ENCODE data around the gene FCRL1. TPM values are rescaled to one million over a fixed set of nuclear protein-coding genes. Genes with fewer than 3 reads are reported as not detected.

The FCRL1 gene
- total RNA-seq (2021) (not detected in 3 replicates), Bru-seq, nascent RNA (not detected)
- long read RNA-seq, experiment 1: 0 reads
- long read RNA-seq, experiment 2: 0 reads
- long read RNA-seq, experiment 3: 0 reads

GRCh38 chr1:157819896-157820295, at the start of gene FCRL1:
Gene FCRL1 (minus strand): TSS chr1:157820120. CDS start chr1:157820037, 83 bp downstream.
- no peak within 1 kb of the TSS for H3K27ac Mint-ChIP-seq
- H3K36me3 Mint-ChIP-seq: no peaks in the 10 kb centered on the region
- CTCF ChIA-PET: no interaction called here
- 0 out of 2 replicates have a peak, but pooled peaks cover 5% of the 10 kb centered on the region for H3K9me3 Mint-ChIP-seq
- ATAC-seq (no peak), DNase-seq (ENCODE audit: low spot score) (no peak)
- POLR2A ChIA-PET: no interaction called here
- no peak within 1 kb of the TSS for H3K4me3 Mint-ChIP-seq
- TF ChIP-seq GRHL2 (CRISPR knock-in tag; IDR thresholded peaks at IDR 0.05; ENCODE audit: insufficient replicate concordance, severe bottlenecking) (no peak), TEAD4 (CRISPR knock-in tag; IDR thresholded peaks at IDR 0.05) (no peak), TP53 (CRISPR knock-in tag; IDR thresholded peaks at IDR 0.05) (no peak), ZBTB21 (CRISPR knock-in tag; IDR thresholded peaks at IDR 0.05; ENCODE audit: borderline replicate concordance) (no peak), NR2C2 (CRISPR knock-in tag; IDR thresholded peaks at IDR 0.05) (no peak), ZNF425 (CRISPR knock-in tag; conservative IDR thresholded peaks at IDR 0.05) (no peak), STAT6 (CRISPR knock-in tag; conservative IDR thresholded peaks at IDR 0.05; ENCODE audit: low read depth) (no peak), EMX1 (CRISPR knock-in tag; IDR thresholded peaks at IDR 0.05) (no peak), ETV6 (CRISPR knock-in tag; IDR thresholded peaks at IDR 0.05) (no peak), AFF4 (CRISPR knock-in tag; IDR thresholded peaks at IDR 0.05; ENCODE audit: borderline replicate concordance) (no peak), FOXJ3 (CRISPR knock-in tag; IDR thresholded peaks at IDR 0.05; ENCODE audit: borderline replicate concordance) (no peak)
- no peaks in the 10 kb centered on the region for H3K4me1 Mint-ChIP-seq
- H3K27me3 Mint-ChIP-seq (ENCODE audit: low read depth): peaks cover 5% of the 10 kb centered on the region; the same call in 1 of the 2 replicates

- POLR2A ChIA-PET: no interaction called here
- peaks cover 27% of the 10 kb centered on the region for H3K4me1 Mint-ChIP-seq
- no peak overlapping the region for H3K27ac Mint-ChIP-seq
Observed at GRCh38 chr1:157868654-157869053, 48.7 kb upstream of the FCRL1 start.

More at GRCh38 chr1:157868654-157869053, 48.7 kb upstream of the FCRL1 start:
- peaks cover 9% of the 10 kb centered on the region for H3K9me3 Mint-ChIP-seq
- DNase-seq (ENCODE audit: low spot score) (no peak), ATAC-seq (peak; percentile 65)
- no peaks in the 10 kb centered on the region; the same call in 1 of the 2 replicates for H3K36me3 Mint-ChIP-seq
- TF ChIP-seq IRF2 (CRISPR knock-in tag; IDR thresholded peaks at IDR 0.05; ENCODE audit: borderline replicate concordance, low read depth) (no peak), GTF2I (CRISPR knock-in tag; conservative IDR thresholded peaks at IDR 0.05) (no peak), EMX1 (CRISPR knock-in tag; IDR thresholded peaks at IDR 0.05) (no peak), USF1 (CRISPR knock-in tag; IDR thresholded peaks at IDR 0.05) (no peak)
- peaks cover 3% of the 10 kb centered on the region; the same call in 1 of the 2 replicates for H3K27me3 Mint-ChIP-seq (ENCODE audit: low read depth)
- no peak overlapping the region for H3K4me3 Mint-ChIP-seq
- CTCF ChIA-PET: interaction anchor here (1.0 kb wide), 1 partner anchor 80 kb away, joined by 3 read pairs; no protein-coding TSS in a partner anchor

All from WTC11 (cell line).